ENCODE measurements around the gene COL4A4. TPM values are rescaled to one million over a fixed set of nuclear protein-coding genes. Genes with fewer than 3 reads are reported as not detected.

The COL4A4 gene
- total RNA-seq, 2 experiments from 2014 or later, result not detected

GRCh38 chr2:227038550-227039189, 125.3 kb downstream of the COL4A4 start:
- ChIA-PET POLR2A (no interaction called here), CTCF (interaction anchor here (1.6 kb wide), 1 partner anchor 9 kb away, joined by 3 read pairs; no protein-coding TSS in a partner anchor)

GRCh38 chr2:227036527-227036926, 127.5 kb downstream of the COL4A4 start:
- ChIA-PET CTCF (no interaction called here), POLR2A (no interaction called here)

- CTCF ChIA-PET, result no interaction called here
- POLR2A ChIA-PET, result no interaction called here
Observed at GRCh38 chr2:227035711-227036367, 128.2 kb downstream of the COL4A4 start.

- ChIA-PET POLR2A (no interaction called here), CTCF (interaction anchor here (1.2 kb wide), 1 partner anchor 11 kb away, joined by 3 read pairs; no protein-coding TSS in a partner anchor)
Observed at GRCh38 chr2:227033471-227034148, 130.4 kb downstream of the COL4A4 start.

- ChIA-PET POLR2A (no interaction called here), CTCF (no interaction called here)
Observed at GRCh38 chr2:227031379-227031778, 132.6 kb downstream of the COL4A4 start.

- ChIA-PET POLR2A (no interaction called here), CTCF (no interaction called here)
Observed at GRCh38 chr2:227030789-227031188, 133.2 kb downstream of the COL4A4 start.

- CTCF ChIA-PET, result interaction anchor here (0.8 kb wide), 1 partner anchor 10 kb away, joined by 3 read pairs; no protein-coding TSS in a partner anchor
- POLR2A ChIA-PET, result no interaction called here
Observed at GRCh38 chr2:227029426-227030105, 134.4 kb downstream of the COL4A4 start.

GRCh38 chr2:227025510-227025909, 138.5 kb downstream of the COL4A4 start:
- CTCF ChIA-PET, result no interaction called here
- POLR2A ChIA-PET, result no interaction called here

GRCh38 chr2:227022608-227023007, 141.4 kb downstream of the COL4A4 start:
- ChIA-PET POLR2A (interaction anchor here (0.6 kb wide), 1 partner anchor 305 kb away, joined by 3 read pairs; no protein-coding TSS in a partner anchor), CTCF (no interaction called here)

GRCh38 chr2:227020416-227020815, 143.6 kb downstream of the COL4A4 start:
- ChIA-PET CTCF (interaction anchor here (0.6 kb wide), 1 partner anchor 763 kb away, joined by 3 read pairs; no protein-coding TSS in a partner anchor), POLR2A (no interaction called here)

- ChIA-PET CTCF (no interaction called here), POLR2A (no interaction called here)
Observed at GRCh38 chr2:227016894-227017293, 147.1 kb downstream of the COL4A4 start.

GRCh38 chr2:227013881-227014280, 150.1 kb downstream of the COL4A4 start:
- CTCF ChIA-PET, result no interaction called here
- POLR2A ChIA-PET, result no interaction called here

GRCh38 chr2:227013330-227013729, 150.7 kb downstream of the COL4A4 start:
- POLR2A ChIA-PET, result no interaction called here
- CTCF ChIA-PET, result no interaction called here

- POLR2A ChIA-PET, result no interaction called here
- CTCF ChIA-PET, result no interaction called here
Observed at GRCh38 chr2:227010433-227010832, 153.6 kb downstream of the COL4A4 start.

GRCh38 chr2:227007940-227008339, 156.1 kb downstream of the COL4A4 start:
- POLR2A ChIA-PET, result no interaction called here
- CTCF ChIA-PET, result no interaction called here

GRCh38 chr2:227007148-227007547, 156.9 kb downstream of the COL4A4 start:
- CTCF ChIA-PET, result no interaction called here
- POLR2A ChIA-PET, result no interaction called here

- CTCF ChIA-PET, result no interaction called here
Observed at GRCh38 chr2:227006189-227006897, 157.7 kb downstream of the COL4A4 start.

GRCh38 chr2:227004482-227004881, 159.5 kb downstream of the COL4A4 start:
- ChIA-PET CTCF (no interaction called here), POLR2A (no interaction called here)

More at GRCh38 chr2:227006189-227006897, 157.7 kb downstream of the COL4A4 start:
- POLR2A ChIA-PET, result no interaction called here

GRCh38 chr2:227000123-227000522, 163.9 kb downstream of the COL4A4 start:
- ChIA-PET CTCF (no interaction called here), POLR2A (no interaction called here)

GRCh38 chr2:226999661-227000060, 164.3 kb downstream of the COL4A4 start:
- ChIA-PET POLR2A (no interaction called here), CTCF (no interaction called here)

Measured in activated CD8-positive, alpha-beta memory T cell treated with anti-CD3 and anti-CD28 coated beads for 36 hours (primary cell).